Activated CD4-positive, alpha-beta T cell treated with anti-CD3 and anti-CD28 coated beads, Interleukin-2, Interleukin-4, amounts not matched to agents 100 ng/mL and 50 ng/mL, durations not matched to agents 16 hours and 8 hours (primary cell): ENCODE data around the gene NSMF.

Experiments
- DNase-seq: peaks from one replicate; pipeline ENCODE4 v3.0.0-alpha.2; 2020; ENCODE audit warnings: low spot score

Gene NSMF

GRCh38 chr9:137445930-137446431, 13.2 kb downstream of the NSMF start:
- DNase-seq = no peak

- DNase-seq = peak; percentile 87
Observed at GRCh38 chr9:137445275-137445807, 13.8 kb downstream of the NSMF start.

- DNase-seq = no peak
Observed at GRCh38 chr9:137444106-137444790, 14.9 kb downstream of the NSMF start.

- DNase-seq = no peak
Observed at GRCh38 chr9:137441935-137442321, 17.2 kb downstream of the NSMF start.

- DNase-seq = no peak
Observed at GRCh38 chr9:137441289-137441934, 17.7 kb downstream of the NSMF start, which contains the start of gene ENTPD8. Gene ENTPD8, minus strand, starts transcription at chr9:137441357. Its CDS starts 3,072 bp downstream, at chr9:137438285.

GRCh38 chr9:137439158-137439714, 19.9 kb downstream of the NSMF start:
- no peak for DNase-seq

- no peak for DNase-seq
Observed at GRCh38 chr9:137438591-137439157, 20.5 kb downstream of the NSMF start.

- DNase-seq = no peak
Observed at GRCh38 chr9:137437691-137438590, 21.2 kb downstream of the NSMF start.

- DNase-seq = no peak
Observed at GRCh38 chr9:137436761-137437600, 22.2 kb downstream of the NSMF start.

GRCh38 chr9:137435980-137436760, 23.0 kb downstream of the NSMF start:
- DNase-seq = no peak

GRCh38 chr9:137435381-137435891, 23.7 kb downstream of the NSMF start:
- DNase-seq = no peak

GRCh38 chr9:137434498-137435380, 24.4 kb downstream of the NSMF start:
- no peak for DNase-seq

- no peak for DNase-seq
Observed at GRCh38 chr9:137433916-137434431, 25.2 kb downstream of the NSMF start.

GRCh38 chr9:137433349-137433915, 25.7 kb downstream of the NSMF start:
- no peak for DNase-seq

GRCh38 chr9:137432687-137433348, 26.3 kb downstream of the NSMF start:
- no peak for DNase-seq

- DNase-seq = no peak
Observed at GRCh38 chr9:137431416-137431931, 27.7 kb downstream of the NSMF start.
